Activated gamma-delta T cell treated with Interleukin-2 at 50 U/mL for 16 hours (primary cell): ENCODE results near the gene HOXC11.

Experiments used
- DNase-seq: peaks from one replicate; pipeline ENCODE4 v3.0.0-alpha.2; 2020

HOXC11 gene

GRCh38 chr12:53974084-53975063, 1.4 kb downstream of the HOXC11 start, which contains the start of gene HOTAIR:
Gene HOTAIR (minus strand): TSS chr12:53974954.
- peak; percentile 20 for DNase-seq

DNA sequence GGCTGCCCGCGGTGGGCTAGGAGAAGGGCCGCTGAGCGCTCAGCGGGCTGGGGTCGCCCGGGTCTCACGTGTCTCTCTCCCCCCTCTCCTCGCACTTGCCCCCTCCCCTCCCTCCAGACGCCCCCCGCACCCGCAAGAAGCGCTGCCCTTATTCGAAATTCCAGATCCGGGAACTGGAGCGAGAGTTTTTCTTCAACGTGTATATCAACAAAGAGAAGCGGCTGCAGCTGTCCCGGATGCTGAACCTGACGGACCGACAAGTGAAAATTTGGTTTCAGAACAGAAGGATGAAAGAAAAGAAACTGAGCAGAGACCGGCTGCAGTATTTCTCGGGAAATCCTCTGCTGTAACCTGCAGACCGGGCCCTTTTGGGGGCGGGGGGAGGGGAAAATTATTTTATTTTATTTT, 2.1 kb downstream of the HOXC11 start:
- no peak for DNase-seq

GRCh38 chr12:53975479-53976152, 2.7 kb downstream of the HOXC11 start:
- DNase-seq, result no peak

DNA sequence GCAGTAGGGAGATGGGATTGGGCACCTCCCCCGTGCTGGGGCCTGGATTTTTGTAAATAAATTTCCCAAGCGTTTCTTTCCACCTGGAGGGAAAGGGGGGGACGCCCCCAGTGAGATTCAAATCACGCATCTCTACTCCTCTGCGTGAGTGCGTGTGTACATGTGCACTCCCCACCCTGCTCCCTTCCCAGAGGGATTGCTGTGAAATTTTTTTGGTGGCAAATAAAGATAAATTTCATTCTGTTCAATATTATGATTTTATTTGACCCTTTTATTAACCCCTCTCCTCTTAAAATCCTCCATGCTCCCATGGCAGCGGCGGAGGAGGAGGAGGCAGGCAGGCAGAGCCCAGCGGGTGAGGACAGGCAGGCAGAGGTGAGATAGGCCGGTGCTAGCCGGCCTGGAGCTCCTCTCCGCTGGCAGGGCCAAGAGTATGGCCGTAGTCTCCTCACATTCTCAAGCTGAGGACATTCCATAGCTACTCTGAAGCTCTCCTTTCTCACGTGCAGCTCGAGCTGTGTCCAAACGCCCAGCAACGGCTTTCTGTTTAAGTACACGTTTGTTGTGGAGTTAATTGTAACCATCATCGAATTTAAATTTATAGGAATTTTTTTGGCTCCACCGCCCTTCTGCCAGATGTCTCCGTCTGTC, 3.4 kb downstream of the HOXC11 start:
- DNase-seq, result no peak

DNA sequence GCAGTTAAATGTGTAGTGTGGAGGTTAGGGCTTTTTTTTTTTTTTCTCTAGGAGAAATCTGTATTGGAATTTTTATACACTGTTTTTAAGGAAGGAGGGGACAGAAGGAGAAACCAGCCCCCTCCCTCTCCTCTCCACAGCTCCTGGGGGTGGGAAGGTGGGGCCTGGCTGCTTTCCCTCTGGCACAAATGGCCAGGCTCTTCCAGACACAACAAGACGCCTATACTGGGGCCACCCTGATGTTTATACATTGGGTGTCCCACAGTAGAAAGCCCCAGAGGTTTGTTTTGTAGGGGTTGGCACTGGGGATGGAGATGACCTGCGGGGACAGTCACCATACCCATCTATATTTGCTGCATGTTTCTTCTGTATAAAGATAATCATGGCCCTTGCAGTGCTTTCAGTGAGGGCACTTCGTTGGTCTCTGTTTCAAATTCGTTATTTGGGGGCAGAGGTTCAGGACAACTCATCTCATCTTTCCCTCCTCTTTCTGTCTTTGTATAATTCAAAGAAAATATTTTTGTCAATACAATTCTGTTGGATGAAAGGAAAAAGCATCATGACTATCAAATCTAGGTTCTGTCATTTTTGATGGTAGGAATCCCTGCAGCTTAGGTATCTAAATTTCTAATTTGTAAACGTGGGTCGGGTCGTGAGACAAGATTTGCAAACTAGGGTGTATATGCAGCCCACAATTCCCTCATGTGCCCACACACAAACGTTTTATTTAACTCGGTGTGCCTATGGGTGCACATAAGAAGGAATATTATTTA, 4.1 kb downstream of the HOXC11 start:
- DNase-seq, result no peak

- no peak for DNase-seq
Measured at GRCh38 chr12:53977596-53978445, 4.9 kb downstream of the HOXC11 start.

DNA sequence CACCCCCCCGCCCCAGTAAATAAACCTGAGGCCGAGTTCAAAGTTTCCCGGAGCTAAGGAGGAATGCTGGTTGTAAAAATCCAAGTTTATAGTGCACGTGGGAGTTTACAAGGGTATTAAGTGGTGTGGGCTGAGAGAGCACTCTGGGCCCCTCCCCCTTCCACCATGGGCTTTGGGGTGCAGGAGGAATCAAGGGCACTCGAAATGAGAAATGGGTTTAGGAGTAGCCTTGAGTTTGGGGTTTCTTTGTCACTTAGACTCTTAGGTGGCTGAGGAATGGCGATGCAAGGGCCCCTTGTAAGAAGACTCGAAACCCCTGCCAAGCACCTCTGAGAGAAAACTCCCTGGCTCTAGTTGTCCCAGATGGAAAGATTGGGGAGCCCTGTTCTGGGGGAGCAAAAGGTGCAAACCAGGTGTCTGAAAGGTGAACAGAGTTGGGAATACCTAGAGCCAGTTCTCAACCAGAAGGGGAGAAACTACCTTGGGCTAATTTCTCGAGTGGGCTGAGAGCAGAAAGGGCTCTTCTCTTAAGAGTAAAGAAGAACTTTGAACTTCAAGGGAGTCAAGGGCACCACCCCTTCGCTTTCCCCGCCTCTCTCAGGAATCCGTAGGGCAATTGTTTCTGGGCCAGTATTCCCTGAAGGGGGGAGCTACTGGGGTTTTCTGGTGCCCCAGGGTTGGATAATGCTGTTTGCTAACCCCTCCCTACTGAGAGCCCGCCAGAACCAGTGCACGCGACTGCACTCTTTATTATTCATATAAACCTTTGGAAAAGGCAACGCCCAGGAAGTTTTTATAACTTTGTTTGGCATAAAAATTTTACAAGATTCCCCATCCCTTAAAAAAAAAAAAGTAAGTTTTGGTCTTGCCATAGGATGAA, 5.8 kb downstream of the HOXC11 start:
- no peak for DNase-seq

DNA sequence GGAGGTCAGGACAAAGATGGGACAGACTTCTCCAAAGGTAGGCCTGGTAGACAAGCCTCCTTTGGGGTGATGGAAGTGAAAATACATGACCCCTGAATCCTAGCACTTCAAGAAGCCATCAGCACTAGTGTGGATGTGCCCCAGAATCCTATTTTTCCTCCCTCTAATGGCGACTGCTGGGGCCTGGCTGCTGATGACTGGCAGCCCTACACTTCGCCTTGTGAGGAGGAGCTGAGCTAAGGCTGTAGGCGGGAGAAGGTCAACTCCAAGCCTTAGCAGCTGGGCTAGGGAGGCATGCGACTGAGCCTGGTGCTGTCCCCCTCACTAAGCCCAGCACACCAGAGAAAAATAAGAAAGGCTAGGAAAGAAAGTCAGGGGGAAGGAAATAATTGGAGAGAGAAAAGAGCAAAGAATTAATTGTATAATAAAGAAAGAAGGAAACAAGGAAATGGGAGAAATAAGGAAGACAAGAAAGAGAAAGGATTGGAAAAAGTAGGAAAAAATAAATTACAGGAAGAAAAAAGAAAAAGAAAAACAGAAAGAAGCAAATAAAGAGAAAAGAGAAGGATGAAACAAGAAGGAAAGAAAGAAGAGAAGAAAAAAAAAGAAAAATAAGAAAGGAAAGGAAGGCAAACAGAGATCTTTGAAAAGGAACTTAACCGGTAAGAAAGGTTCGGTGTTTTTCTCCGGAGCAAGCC, 7.3 kb downstream of the HOXC11 start:
- no peak for DNase-seq

DNA sequence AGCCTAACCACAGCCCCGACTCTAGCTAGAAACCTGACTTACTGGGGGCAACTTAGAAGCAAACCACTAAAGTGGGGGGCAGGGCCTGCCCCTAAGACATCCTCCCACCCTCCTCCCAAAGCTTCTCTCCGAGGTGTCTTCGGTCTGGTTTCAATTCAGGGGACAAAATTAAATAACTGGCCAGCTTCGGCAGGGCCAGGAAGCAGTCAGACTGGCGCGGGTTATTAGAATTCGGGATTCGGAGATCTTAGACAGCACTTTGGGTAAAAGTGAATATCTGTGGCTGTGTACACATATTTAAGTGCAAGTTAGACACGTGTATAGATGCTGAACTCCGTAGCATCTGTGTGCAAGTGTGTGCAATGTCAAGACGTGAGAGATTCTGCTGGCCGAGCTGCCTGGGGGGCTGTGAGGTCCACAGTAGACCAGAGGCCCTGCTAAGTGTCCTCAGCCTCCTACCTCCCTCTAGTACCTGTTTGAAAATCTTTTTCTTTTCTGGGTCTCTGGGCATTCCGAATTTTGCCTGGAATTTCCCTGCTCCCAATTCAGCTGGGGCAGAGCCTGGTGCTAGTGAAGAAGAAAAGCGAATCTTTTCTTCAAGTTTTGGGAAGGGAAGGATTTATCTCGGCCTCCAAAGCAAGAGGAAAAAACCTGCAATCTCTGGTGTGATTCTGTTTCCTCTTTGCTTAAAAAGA, 8.0 kb downstream of the HOXC11 start:
- DNase-seq, result no peak

- no peak for DNase-seq
Measured at GRCh38 chr12:53981634-53982565, 9.0 kb downstream of the HOXC11 start.

- DNase-seq, result no peak
Measured at GRCh38 chr12:53982648-53983567, 10.0 kb downstream of the HOXC11 start.

DNA sequence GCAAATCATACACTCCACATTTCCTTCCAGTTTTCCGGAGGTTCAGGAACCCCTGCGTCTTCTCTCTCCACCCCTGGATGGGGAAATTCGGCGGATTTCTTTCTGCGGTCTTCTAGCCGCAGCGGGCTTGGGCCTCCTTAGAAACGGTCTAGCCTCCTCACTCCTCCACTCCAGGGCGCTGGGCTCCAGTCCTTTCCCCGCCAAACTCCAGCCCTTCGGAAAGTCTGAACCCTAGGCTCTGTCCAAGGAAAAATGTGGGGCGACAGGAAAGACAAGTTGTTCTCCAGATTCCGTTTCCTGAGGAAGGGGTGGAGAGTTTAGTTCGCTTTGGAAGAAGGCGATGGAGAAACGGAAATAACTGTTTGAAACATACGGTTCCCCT, 10.6 kb downstream of the HOXC11 start:
- no peak for DNase-seq

DNA sequence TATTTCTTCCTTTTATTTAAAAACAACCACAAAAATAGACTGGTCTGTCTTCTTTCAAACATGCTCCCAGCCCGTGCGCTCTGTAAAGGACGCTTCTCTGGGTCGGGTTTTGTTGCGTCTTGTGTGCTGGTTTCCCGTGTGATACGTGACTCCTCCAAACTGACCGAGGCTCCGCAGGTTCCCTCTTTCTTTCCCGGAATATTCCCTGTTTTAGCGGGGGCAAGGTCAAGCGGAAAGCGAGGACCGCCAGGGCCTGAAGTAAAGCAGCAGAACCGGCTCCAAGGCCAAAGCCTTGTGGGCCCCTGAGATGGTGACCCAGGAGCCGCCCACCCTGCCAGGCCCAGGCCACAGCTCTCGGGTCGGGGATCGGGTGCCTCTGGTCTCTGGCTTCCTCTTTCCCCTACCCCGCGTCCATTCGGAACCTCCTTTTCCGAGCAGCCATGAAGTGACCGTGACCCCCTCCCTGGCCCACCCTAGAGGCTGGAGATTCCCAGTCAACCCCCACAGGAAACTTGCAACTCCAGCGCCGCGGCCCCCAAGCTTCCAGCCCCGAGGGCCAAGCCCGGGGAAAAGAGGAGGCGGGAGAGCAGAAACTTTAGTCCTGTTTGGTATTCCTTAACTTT, 11.1 kb downstream of the HOXC11 start:
- no peak for DNase-seq

GRCh38 chr12:53984901-53985691, 12.2 kb downstream of the HOXC11 start, which contains the start of gene HOXC10:
Gene HOXC10 (plus strand): TSS chr12:53985146. CDS start chr12:53985260, 114 bp downstream.
- peak; percentile 45 for DNase-seq

GRCh38 chr12:53985692-53985993, 12.7 kb downstream of the HOXC11 start:
- no peak for DNase-seq
